ENCODE data around the gene EMC9.

Gene EMC9, protein sequence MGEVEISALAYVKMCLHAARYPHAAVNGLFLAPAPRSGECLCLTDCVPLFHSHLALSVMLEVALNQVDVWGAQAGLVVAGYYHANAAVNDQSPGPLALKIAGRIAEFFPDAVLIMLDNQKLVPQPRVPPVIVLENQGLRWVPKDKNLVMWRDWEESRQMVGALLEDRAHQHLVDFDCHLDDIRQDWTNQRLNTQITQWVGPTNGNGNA

DNA sequence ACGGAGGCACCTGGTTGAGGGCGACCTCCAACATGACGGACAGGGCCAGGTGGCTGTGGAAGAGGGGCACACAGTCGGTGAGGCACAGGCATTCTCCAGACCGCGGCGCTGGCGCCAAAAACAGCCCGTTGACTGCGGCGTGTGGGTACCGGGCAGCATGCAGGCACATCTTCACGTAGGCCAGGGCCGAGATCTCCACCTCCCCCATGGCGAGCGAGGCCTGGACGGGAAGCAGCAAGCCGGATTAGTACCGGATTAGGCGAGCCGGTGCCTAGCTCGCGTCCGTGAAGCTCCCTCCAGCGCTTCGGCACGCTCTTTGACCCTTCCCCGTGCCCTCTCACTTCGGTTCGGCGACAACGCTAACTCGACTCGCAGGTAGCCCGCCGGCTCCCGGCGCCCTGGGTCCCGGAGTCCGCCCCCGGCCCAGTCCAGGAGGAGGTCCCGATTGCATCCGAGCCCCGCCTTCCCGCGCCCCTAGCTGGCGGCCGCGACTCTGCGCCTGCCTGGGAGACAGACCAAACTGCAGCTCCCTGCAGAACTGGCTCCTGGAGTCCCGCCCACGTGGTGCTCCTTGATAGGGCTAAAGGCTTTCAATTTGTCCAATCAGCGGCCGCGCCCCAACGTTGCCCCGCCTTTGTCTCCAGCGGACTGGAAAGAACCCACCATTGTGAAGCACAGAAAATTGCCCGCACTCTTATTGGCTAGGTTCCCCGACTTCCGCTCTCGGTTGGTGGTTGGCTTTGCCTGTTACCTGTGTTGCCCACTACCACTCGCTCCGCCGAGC is at the start of gene EMC9:
EMC9 (minus strand) TSS at position 495 of the 784 bp plus-strand sequence; CDS start at position 208, 287 bp downstream.
- peak; percentile 100 for DNase-seq

DNA sequence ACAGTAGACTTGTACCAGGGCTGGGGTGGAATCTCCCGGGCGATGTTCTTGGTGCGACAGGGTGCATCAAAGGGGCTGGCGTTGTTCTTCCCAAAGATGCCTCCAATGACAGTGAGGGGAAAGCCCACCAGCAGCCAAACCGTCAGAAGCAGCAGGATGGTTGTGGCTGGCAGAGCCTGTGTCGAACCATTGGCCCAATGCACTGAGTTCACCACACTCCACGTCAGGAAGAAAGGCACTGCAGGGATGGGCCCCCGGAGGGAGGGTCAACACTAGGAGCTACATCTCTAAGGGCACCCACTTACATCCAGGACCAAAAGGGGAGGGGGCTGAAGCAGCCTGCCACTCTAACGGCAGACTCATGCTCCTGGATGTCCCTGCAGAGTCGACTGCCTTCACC is 49.0 kb upstream of the EMC9 start:
- DNase-seq, result no peak

DNA sequence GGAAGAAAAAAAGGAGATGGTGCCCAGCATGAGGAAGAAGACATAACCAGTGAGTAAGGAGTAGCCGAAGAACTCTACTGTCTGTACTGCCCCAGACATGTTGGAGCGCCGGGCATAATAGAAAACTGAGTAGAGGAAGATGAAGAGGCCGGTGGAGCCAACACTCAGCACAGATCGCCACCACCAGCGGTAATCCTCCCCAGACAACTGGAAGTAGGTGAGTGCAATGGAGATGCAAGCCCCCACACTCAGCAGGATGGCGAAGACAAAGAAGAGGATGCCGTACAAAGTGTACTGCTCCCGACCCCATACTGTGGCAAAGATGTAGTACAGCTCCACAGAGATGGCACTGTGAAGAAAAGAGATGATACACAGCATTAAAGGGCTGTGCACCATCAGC is 48.1 kb upstream of the EMC9 start:
- DNase-seq, result no peak

DNA sequence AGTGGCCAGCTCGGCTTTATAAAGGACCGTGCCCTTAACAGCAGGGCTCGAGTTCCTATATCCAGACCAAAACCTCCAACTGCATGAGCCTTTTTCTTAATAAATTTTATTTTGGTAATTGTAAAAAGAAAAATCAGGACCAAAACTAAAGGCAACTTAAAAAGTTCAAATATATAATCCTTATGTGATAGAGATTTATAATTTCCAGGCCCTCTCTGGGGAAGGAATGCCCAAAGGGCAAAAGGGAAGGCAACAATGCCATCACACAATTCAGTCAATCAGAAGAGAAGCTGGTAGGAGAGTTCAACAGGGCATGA is 47.6 kb upstream of the EMC9 start:
- no peak for DNase-seq

DNA sequence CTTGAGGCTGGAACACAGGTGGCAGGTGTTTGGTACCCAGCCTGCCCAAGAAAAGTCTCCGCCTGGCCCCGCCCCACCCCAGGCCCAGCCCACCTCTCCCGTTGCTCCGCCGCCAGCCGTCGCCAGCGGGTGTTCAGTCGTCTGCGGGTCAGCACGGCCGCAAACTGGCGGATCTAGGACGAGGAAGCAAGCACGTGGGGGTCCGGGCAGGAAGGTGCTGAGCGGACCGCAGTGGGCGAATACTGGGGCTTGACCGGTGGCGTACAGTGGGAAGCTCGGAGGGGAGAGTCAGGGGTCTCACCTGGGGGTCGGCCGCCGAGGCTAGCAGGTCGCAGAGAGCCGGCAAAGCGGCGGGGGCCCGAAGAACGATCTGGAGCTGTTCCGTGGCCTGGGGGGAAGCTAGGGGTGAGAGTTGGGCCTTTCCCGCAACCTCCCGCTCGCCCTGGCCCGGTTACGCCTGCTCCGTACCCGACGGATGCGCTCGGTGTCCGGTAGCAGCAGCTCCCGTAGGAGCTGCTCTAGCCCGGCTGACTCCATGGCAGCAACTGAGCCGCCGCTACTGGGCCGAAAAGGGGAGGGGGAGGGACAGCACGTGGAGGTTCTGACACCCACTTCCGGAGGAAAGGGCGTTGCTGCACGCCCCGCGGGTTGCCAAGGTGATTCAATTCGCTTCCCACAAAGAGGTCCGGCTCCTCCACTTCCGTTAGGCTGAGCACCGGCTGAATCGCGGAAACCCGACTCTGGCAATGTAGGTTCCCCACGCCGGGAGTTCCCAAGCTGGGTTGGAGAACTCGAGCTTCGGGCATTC is 47.1 kb upstream of the EMC9 start, which contains the start of gene IPO4:
IPO4 (minus strand) TSS at position 566 of the 808 bp plus-strand sequence; CDS start at position 537, 29 bp downstream.
- DNase-seq, result peak; percentile 97

DNA sequence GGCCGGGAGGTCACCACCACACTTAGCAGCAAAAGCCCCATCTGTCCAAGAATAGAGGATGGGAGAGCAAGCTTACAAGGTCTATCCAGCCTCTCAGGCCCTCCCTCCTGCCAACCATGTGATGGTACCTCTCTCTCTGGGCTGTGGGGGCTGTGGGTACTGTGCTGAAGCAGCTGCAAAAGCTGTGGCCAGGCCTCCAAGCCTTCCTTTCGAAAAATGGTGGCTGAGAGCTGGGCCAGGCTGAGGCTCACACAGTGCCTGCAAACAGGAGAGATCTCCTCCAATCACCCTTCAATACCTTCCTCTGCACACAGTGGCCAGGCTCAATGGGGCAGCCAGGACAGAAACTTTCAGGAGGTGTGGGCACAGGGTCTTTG is 46.1 kb upstream of the EMC9 start:
- DNase-seq, result no peak

DNA sequence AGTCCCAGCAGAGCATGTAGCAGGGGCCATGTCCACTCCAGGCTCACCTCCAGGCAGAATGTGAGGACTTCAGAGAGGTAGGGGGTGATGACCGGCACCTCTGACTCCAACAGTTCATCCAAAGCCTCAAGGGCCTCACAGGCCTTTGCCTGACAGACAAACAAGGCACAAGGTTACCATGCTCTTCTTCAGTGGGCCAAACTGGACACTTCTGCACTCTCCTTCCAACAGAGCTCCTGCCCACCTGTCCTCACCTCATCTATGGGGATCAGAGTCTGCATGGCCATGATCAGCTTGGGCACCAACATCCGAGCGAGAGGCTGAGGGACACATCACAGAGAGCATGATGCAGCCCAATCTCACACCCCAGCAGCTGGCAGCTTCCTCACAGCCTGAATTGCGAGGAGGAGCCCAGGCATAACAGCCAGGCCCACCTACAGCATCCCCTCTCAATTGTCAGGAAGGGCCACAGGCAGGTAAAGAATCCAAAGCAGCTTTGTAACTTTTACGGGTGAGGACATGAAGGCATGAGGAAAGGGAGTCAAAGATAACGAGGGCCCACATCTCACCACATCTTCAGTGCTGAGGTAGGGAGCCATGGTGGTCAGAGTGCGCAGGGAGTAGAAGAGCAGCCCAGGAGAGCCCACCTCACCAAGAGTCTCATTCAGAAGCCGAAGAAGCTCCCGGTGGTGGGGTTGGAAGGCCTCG is 45.6 kb upstream of the EMC9 start:
- no peak for DNase-seq

DNA sequence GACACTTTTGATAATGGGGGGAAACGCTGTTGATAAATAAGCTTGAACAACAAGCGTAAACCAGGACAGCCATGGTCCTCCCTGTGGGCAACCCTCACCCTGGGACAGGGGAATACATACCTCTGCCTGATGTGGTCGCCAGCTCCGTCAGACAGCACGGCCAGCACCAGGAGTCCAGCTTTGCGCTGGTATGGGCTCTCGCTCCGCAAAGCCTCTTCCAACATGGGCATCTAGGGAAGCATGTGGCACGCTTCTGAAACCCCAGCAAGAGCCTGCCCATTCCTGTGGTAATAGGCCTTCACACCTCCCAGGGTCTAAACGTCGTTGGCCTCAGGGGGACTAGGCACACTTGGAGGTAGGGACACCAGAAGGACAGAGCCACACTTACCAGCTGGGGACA is 44.4 kb upstream of the EMC9 start:
- DNase-seq, result no peak

DNA sequence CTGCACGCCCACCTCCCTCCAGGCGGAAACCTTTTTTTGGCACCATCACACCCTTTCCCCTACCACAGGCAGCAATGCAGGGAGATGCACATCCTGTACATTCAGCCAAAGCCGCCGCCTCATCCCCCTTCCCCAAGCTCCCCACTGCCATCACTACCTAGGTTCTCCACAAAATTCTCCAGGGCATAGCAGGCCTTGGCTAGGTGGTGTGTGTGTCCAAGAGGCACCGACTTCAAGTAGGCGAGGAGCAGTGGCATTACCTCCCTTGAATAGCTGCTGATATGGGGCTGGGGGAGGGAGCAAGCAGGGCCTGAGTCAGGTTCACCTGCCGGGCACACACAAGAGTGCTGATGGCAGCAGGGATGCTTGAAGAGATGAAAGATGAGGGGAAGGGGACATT is 43.6 kb upstream of the EMC9 start:
- DNase-seq, result no peak

DNA sequence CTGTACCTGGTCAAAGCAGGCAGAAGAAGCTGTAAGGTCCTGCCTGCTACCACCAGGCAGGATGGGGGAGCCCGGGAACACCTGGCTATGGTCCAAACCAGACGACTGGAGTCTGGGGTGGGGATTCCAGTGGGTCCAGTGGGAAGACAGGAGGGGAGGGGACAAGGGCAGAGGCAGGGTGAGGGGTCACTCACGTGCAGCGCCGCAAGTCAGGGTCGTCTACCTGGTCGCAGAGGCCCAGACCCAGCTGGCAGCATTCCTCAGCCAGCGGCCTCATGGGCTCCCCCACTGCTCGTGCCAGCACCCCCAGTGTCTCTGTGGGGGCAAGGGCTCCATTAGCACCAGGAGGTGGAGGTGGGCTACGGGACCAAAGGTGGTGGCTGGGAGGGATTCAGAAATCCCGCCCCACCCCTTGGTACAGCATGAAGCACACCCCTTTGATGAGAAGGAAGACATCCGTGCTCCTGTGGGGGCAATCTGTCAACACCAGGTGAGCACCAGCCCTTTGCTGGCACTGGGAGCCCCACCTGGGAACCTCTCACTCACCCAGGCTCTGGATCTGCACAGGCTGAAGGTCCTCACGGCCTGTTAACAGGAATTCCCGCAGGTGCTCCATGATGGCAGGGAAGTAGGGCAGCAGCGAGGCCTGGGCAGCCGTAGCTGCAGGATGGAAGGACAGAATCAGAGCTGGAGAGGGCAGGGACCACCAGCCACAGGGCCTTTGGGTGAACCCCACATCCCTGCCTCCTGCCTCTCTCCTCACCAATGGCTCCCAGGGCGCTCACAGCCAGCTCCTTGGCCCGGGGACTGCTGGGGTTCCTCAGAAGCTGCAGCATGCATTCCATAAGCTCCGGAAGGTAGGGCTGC is 42.9 kb upstream of the EMC9 start:
- no peak for DNase-seq

DNA sequence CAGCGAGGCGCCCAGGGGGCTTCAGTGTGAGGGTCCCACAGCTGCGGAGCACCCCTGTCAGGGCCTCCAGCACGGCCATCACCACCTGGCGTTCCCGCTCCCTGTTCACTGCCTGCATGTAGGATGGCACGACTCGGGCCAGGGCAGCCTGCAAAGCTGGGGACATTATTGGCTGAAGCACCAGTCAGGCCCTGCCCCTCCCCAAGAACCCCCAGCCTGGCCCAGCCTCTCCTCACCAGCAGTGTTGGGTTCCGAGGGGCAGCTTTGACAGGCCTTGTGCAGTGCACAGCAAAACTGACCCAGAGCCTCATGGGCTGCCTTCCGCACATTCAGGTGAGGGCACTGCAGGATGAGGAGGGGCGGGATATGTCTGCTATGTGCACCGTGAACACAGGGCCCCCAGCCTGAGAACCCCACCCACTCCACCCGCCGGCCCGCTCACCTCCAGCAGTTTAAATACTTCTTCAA is 41.7 kb upstream of the EMC9 start:
- DNase-seq, result no peak

DNA sequence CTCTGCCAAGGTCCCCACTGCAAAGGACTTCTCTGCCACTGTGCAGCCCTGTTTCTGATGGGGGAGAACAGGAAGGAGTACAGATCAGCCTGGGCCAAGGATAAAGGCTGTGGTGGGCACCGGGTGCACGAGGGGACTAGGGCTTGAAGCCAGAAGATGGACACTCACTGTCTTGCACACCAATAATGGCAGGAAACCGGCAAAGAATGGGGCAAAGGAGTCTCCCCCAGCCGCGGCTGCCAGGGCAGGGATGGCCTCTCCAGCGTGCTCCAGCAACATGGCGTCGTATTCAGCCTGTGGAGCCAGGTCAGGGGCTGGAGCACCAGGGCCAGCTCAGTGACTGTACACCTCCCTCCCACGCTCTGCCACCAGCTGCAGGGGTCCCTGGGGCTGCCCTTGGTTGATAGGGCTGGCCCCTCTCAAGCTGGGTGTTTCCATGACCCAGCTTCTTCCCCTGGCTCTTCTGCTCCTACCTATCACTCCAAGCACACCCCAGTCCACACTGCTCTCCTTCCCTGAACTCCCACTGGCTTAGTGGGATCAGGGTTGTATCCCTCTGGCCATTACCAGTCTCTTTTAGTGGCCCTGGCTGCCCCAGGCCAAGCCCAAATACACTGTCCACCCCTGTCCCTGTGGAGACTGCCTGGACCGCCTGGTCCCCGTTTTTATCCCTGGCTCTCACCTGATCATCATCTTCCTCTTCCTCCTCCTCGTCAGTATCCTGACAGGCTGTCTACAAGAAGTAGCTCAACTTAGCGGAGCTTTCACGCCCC is 40.9 kb upstream of the EMC9 start:
- DNase-seq, result no peak

DNA sequence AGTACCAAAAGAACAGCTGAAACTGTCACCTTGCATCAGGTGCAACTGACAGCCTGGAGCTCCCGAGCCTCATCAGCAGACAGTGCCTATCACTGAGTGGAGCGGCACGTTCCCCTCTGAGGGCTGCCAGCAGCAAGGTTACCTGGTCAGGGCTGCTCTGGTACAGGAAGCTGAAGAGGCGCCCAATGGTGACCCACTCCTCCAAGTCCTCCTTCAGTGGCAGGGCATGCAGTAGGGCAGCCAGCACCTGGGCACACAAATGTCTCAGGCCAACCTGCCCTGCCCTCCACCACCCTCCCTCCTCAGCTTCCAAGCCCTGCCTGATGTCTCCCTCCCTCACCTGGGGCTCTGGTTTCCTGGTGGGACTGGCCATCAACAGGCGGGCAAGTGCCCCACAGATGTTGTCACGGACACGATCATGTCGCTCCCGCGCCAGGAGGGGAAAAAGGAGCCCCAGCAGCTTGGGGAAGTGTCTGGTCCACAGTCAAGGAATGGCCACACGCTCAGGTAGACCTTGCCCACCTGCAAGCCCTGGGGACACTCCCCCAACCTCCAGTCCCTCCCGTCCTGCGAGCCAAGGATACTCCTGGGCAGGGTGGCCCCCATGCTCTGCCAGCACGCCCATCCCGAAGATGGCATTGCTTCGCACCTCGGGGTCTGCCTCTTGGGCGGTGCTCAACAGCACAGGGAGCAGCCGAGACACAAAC is 40.1 kb upstream of the EMC9 start:
- DNase-seq, result no peak

DNA sequence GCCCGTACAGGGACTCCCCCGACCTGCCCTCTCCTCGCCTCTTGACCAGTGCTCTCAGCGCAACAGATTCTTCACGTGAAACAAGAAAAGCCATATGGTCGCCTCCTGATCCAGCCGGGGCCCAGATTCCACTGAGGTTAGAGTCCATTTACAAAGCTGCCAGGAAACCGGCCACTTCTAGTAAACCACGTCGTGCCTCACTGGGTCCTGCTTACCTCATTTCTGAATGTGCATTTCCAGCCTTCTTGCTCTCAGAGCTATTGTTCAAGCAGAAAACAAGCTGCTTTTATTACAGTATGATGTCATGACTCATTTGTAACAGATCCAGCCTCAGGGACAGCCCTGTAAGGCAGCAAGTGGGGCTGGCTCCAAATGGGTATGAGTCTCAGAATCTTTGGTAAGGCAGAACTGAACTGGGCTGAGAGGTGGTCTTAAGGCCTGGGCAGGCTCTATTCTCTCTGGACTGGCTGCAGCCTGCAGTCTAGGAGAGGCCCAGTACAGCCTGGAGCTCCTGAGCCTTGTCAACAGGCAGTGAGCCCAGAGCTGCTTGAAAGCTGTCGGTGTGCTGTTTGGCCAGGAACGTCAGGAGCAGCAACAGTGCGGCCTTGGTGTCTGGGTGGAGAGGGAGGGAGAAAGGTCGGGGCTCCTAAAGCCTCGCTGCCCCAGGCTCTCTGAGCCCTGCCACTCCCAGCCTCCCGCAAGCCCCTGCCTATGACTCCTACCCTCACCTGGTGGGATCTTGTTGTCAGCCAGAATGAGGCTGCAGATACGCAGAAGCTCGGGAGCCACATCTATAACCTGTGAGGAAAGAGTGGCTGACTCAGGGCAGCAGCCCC is 38.8 kb upstream of the EMC9 start:
- DNase-seq, result no peak

DNA sequence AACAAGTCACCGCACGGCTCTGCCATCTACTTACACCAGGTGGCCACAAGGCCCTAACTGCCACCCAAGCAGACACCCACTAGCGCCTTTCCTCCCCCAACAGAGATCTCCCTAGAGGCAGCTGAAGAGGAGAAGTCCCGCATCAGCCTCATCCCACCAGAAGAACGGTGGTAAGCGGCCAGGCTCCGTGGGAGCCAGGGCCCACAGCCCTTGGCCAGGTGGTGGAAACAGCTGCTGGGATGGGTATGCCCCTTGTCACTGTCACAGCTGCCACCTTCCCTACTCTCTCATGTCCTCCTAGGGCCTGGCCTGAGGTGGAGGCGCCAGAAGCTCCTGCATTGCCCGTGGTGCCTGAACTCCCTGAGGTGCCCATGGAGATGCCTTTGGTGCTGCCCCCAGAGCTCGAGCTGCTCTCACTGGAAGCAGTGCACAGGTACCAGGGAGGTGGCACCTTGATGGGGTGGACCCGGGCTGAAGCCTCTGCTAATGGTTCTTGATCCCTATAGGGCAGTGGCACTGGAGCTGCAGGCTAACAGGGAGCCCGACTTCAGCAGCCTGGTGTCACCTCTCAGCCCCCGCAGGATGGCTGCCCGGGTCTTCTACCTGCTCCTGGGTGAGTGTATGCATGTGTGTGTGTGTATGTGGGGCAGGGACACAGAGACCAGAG is 38.0 kb upstream of the EMC9 start:
- DNase-seq, result no peak

DNA sequence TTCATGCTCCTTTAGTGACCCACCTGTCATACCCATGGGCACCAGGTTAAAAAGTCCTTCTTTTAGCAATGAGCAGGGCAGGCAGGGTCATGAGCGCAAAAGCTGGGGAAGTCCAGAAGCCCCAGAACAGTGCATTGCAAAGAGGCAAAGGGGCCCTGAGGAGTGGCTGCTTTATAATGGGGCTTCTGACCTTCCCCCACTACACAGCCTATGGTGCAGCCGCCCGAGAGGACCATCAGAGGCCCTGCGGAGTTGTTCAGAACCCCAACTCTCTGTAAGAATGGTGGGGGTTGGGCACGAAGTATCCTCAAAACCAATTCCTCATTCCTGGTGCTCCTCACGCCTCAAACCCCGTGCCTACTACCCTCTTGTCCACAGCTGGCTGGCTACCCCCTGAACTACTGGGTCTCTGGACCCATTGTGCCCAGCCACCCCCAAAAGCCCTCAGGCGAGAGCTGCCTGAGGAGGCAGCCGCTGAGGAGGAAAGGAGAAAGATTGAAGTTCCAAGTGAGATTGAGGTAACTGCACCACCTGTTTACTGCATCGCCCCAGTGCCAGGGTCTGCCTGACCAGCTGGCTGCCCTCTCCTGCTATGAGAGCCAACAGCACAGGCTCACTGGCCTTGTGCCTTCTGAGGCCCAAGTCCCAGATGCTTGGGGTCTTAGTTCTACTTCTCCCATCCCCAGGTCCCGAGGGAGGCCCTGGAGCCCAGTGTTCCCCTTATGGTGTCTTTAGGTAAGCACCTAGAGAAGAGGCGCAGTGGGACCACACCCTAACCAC is 37.2 kb upstream of the EMC9 start:
- no peak for DNase-seq

DNA sequence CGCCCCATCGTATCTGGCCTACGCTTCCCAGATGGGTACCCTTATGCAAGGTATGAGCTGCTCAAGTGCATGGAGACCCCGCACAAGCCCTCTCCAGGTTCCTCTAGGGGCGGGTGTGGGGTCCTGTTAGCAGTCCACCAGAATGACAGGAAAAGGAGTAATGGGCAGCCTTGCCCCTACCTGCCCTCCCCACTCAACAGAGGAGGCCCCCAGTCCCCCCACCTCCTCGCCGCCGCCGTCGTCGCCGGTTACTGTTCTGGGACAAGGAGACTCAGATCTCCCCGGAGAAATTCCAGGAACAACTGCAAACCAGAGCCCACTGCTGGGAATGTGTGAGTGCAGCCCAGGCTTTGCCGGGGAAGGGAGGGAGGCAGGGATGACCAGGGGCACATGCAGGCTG is 36.5 kb upstream of the EMC9 start:
- DNase-seq, result no peak
